Endothelial cell of umbilical vein (primary cell): ENCODE results near the gene OR10G3.

ENCODE experiments used
- CTCF ChIP-seq, 2 donors: IDR thresholded peaks; 1 replicate in 1 of 2; 2 replicates in 1 of 2; pipeline ENCODE4 v1.5.1; 2011; ENCODE audit warnings: low read length in 2 of 2, mild to moderate bottlenecking in 2 of 2, moderate library complexity in 2 of 2, control low read depth in 1 of 2, inconsistent platforms in 1 of 2, low read depth in 1 of 2; ENCODE audit not compliant: insufficient read depth in 1 of 2; ENCODE audit errors: extremely low read depth in 1 of 2
- EZH2 ChIP-seq: IDR thresholded peaks from 2 replicates; pipeline ENCODE4 v1.6.1; 2012; ENCODE audit warnings: borderline replicate concordance, low read depth, mild to moderate bottlenecking, moderate library complexity, low read length, inconsistent platforms; ENCODE audit not compliant: severe bottlenecking
- POLR2A ChIP-seq: IDR thresholded peaks from 2 replicates; pipeline ENCODE4 v1.6.1; 2012; ENCODE audit warnings: low read depth, mild to moderate bottlenecking, control low read depth, low read length

DNA sequence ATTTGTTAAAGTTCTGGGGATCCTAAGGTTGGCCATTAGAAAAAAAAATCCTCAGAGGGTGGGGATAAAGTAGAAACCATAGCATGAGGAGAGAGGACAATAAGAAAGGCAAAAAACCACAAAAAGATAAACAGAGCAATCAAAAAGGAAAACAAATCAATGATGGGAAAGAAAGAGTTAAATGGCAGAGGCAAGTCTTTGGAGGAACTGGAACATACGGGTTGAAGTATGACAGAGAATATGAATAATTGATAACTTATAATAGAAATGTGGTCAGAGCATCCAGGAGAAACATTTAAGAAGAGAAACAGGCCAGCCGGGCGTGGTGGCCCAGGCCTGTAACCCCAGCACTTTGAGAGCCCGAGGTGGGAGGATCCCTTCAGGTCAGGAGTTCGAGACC lies 35.9 kb downstream of the OR10G3 start:
- TF ChIP-seq CTCF (IDR thresholded peaks at IDR 0.05; ENCODE audit: extremely low read depth in 1 of 2, insufficient read depth in 1 of 2, low read depth in 1 of 2, low read length in 2 of 2) (no peak), POLR2A (no peak), EZH2 (no peak)
